ENCODE results near the gene ELK4. TPM values are rescaled to one million over a fixed set of nuclear protein-coding genes. Genes with fewer than 3 reads are reported as not detected.

Gene ELK4
- total and polyA plus RNA-seq, 2 of the 13 experiments (the other 11 are each of a cell fraction or from before 2014, with no cell fraction given), result 8.3 to 13.1 TPM

DNA sequence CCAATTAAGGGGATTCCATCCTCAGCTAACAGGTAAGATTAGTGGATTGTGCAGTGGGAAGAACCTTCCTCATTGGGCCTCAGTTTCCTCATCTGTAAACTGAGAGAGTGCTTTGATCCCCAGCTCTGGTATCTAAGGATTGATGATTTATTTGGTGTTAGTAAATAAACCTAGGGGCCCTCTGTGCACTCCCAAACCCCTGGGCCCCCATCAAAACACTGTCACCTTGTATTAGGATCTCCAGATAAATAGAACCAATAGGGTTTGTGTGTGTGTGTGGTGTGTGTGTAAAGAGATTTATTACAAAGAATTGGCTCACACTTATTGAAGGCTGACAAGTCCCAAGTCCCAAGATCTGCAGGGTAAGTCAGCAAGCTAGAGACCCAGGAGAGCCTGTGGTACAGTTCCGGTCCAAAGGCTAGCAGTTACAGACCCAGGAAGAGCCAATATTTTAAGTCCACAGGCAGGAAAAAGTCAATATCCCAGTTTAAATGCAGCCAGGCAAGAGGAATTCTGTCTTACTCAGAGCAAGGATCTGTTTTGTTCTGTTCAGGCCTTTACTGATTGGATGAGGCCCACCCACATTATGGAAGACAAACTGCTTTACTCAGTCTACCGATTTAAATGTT is 11.0 kb upstream of the ELK4 start (continued):
- TF ChIP-seq REST (IDR thresholded peaks at IDR 0.05; ENCODE audit: borderline replicate concordance in 1 of 2, low read depth in 1 of 2, low read length in 2 of 2) (peak in 1 of 2 experiments; percentile 24; a peak in 1 of 4 replicates), HNF4G (IDR thresholded peaks at IDR 0.05; ENCODE audit: borderline replicate concordance, low read depth, low read length) (0 out of 2 replicates have a peak, but pooled peaks have one; percentile 44), HNF4G (CRISPR knock-in tag; IDR thresholded peaks at IDR 0.05; ENCODE audit: borderline replicate concordance, low read depth) (no peak), MIXL1 (CRISPR knock-in tag; IDR thresholded peaks at IDR 0.05) (no peak), SOX13 (IDR thresholded peaks at IDR 0.05) (peak; percentile 14; the same call in 1 of the 2 replicates), SOX13 (CRISPR knock-in tag; conservative IDR thresholded peaks at IDR 0.05 in 1 of 2, IDR thresholded peaks at IDR 0.05 in 1 of 2) (no peak), HHEX (CRISPR knock-in tag; IDR thresholded peaks at IDR 0.05) (peak; percentile 61; the same call in 1 of the 2 replicates), PAWR (CRISPR knock-in tag; IDR thresholded peaks at IDR 0.05; ENCODE audit: borderline replicate concordance) (no peak), STAT5B (CRISPR knock-in tag; IDR thresholded peaks at IDR 0.05) (no peak), ZFP91 (CRISPR knock-in tag; IDR thresholded peaks at IDR 0.05; ENCODE audit: borderline replicate concordance) (no peak), RXRB (CRISPR knock-in tag; IDR thresholded peaks at IDR 0.05; ENCODE audit: borderline replicate concordance) (peak; percentile 42; the same call in 1 of the 2 replicates)
- TF ChIP-seq, protein P1, sequence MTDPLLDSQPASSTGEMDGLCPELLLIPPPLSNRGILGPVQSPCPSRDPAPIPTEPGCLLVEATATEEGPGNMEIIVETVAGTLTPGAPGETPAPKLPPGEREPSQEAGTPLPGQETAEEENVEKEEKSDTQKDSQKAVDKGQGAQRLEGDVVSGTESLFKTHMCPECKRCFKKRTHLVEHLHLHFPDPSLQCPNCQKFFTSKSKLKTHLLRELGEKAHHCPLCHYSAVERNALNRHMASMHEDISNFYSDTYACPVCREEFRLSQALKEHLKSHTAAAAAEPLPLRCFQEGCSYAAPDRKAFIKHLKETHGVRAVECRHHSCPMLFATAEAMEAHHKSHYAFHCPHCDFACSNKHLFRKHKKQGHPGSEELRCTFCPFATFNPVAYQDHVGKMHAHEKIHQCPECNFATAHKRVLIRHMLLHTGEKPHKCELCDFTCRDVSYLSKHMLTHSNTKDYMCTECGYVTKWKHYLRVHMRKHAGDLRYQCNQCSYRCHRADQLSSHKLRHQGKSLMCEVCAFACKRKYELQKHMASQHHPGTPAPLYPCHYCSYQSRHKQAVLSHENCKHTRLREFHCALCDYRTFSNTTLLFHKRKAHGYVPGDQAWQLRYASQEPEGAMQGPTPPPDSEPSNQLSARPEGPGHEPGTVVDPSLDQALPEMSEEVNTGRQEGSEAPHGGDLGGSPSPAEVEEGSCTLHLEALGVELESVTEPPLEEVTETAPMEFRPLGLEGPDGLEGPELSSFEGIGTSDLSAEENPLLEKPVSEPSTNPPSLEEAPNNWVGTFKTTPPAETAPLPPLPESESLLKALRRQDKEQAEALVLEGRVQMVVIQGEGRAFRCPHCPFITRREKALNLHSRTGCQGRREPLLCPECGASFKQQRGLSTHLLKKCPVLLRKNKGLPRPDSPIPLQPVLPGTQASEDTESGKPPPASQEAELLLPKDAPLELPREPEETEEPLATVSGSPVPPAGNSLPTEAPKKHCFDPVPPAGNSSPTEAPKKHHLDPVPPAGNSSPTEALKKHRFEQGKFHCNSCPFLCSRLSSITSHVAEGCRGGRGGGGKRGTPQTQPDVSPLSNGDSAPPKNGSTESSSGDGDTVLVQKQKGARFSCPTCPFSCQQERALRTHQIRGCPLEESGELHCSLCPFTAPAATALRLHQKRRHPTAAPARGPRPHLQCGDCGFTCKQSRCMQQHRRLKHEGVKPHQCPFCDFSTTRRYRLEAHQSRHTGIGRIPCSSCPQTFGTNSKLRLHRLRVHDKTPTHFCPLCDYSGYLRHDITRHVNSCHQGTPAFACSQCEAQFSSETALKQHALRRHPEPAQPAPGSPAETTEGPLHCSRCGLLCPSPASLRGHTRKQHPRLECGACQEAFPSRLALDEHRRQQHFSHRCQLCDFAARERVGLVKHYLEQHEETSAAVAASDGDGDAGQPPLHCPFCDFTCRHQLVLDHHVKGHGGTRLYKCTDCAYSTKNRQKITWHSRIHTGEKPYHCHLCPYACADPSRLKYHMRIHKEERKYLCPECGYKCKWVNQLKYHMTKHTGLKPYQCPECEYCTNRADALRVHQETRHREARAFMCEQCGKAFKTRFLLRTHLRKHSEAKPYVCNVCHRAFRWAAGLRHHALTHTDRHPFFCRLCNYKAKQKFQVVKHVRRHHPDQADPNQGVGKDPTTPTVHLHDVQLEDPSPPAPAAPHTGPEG (CRISPR knock-in tag; IDR thresholded peaks at IDR 0.05), result no peak
